Measurements from ENCODE around the gene ARL8A. TPM values are rescaled to one million over a fixed set of nuclear protein-coding genes. Genes with fewer than 3 reads are reported as not detected.

Gene ARL8A
- total and polyA plus RNA-seq, 2 experiments from 2014 or later = 30.3 to 32.7 TPM

- TF ChIP-seq ZNF462 (CRISPR knock-in tag; IDR thresholded peaks at IDR 0.05) (no peak), POLR2AphosphoS5 (IDR thresholded peaks at IDR 0.05; ENCODE audit: low read depth) (no peak), ZNF114 (CRISPR knock-in tag; IDR thresholded peaks at IDR 0.05) (no peak)
Observed at GRCh38 chr1:202126426-202126825, 18.1 kb downstream of the ARL8A start (continued).

- TF ChIP-seq EZH2 (IDR thresholded peaks at IDR 0.05; ENCODE audit: low read depth, unreplicated experiment) (no peak), REST (IDR thresholded peaks at IDR 0.05; ENCODE audit: unreplicated experiment) (no peak), NANOG (IDR thresholded peaks at IDR 0.05; ENCODE audit: borderline replicate concordance) (no peak), STAT1 (IDR thresholded peaks at IDR 0.05; ENCODE audit: unreplicated experiment) (no peak)
- Mint-ChIP-seq H3K27me3 (ENCODE audit: insufficient read depth, low read depth, poor library complexity) (peaks cover 13% of the 10 kb centered on the region), H3K36me3 (ENCODE audit: low read depth) (no peaks in the 10 kb centered on the region; the same call in 2 of the 3 replicates), H3K4me1 (peaks cover 10% of the 10 kb centered on the region), H3K27ac (no peak overlapping the region), H3K9me3 (no peaks in the 10 kb centered on the region; the same call in 2 of the 3 replicates), H3K4me3 (no peak overlapping the region)
- H3K79me2 ChIP-seq (replicated peaks; ENCODE audit: insufficient read depth) = no peaks in the 10 kb centered on the region
- H4K20me1 ChIP-seq (replicated peaks; ENCODE audit: insufficient read depth) = no peaks in the 10 kb centered on the region
- no peak overlapping the region for H2AFZ ChIP-seq
- no peaks in the 10 kb centered on the region for H3K36me3 ChIP-seq (ENCODE audit: insufficient read depth)
- DNase-seq (ENCODE audit: low spot score) = no peak
- no peak for ATAC-seq
- no peak overlapping the region for H3K27ac ChIP-seq (ENCODE audit: low read depth)
- H3K9me2 ChIP-seq (ENCODE audit: insufficient read depth) = no peaks in the 10 kb centered on the region
- no peak overlapping the region for H3K4me3 ChIP-seq
- no peaks in the 10 kb centered on the region for H3K27me3 ChIP-seq (ENCODE audit: insufficient read depth)
- no peaks in the 10 kb centered on the region for H3K4me1 ChIP-seq (ENCODE audit: insufficient read depth)
- no peak overlapping the region for H3K4me2 ChIP-seq
- H3F3A ChIP-seq (replicated peaks; ENCODE audit: low read depth) = no peaks in the 10 kb centered on the region
Observed at GRCh38 chr1:202125611-202126010, 18.9 kb downstream of the ARL8A start.
